ENCODE data around the gene SLC28A1.

DNA sequence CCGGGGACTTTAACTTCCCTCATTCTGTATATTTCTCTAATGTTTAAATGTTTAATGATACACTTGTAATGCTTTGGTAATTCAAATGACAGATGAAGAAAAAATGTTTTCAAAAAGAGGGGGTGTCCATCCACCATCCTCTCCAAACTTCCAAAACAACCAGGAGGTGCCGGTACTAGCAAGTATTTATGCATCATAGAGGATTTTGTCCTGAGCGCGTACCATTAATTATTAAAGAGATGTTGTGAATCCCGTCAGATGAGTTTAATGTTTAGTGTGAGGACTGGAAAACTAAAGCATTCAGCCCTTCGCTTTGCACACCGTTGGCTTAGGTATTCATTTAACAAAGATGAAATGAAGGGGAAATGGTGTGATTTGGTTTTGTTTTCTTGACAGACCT, 1.3 kb downstream of the SLC28A1 start:
- TF ChIP-seq, protein P1, sequence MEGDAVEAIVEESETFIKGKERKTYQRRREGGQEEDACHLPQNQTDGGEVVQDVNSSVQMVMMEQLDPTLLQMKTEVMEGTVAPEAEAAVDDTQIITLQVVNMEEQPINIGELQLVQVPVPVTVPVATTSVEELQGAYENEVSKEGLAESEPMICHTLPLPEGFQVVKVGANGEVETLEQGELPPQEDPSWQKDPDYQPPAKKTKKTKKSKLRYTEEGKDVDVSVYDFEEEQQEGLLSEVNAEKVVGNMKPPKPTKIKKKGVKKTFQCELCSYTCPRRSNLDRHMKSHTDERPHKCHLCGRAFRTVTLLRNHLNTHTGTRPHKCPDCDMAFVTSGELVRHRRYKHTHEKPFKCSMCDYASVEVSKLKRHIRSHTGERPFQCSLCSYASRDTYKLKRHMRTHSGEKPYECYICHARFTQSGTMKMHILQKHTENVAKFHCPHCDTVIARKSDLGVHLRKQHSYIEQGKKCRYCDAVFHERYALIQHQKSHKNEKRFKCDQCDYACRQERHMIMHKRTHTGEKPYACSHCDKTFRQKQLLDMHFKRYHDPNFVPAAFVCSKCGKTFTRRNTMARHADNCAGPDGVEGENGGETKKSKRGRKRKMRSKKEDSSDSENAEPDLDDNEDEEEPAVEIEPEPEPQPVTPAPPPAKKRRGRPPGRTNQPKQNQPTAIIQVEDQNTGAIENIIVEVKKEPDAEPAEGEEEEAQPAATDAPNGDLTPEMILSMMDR (conservative IDR thresholded peaks at IDR 0.05; ENCODE audit: low read depth, low read length): no peak
- TF ChIP-seq, protein P2, sequence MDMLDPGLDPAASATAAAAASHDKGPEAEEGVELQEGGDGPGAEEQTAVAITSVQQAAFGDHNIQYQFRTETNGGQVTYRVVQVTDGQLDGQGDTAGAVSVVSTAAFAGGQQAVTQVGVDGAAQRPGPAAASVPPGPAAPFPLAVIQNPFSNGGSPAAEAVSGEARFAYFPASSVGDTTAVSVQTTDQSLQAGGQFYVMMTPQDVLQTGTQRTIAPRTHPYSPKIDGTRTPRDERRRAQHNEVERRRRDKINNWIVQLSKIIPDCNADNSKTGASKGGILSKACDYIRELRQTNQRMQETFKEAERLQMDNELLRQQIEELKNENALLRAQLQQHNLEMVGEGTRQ (IDR thresholded peaks at IDR 0.05; ENCODE audit: low read depth, low read length): no peak
- TF ChIP-seq MXI1 (IDR thresholded peaks at IDR 0.05; ENCODE audit: borderline replicate concordance, low read depth, low read length): no peak
- no peak for TF ChIP-seq POLR2A (IDR thresholded peaks at IDR 0.05; ENCODE audit: low read depth, low read length)
- TF ChIP-seq CHD1 (IDR thresholded peaks at IDR 0.05; ENCODE audit: low read depth, low read length): no peak
- TF ChIP-seq RFX5 (IDR thresholded peaks at IDR 0.05; ENCODE audit: low read depth, low read length): no peak
- TF ChIP-seq BHLHE40 (IDR thresholded peaks at IDR 0.05; ENCODE audit: low read depth, low read length): no peak
- no peak for TF ChIP-seq CEBPB (IDR thresholded peaks at IDR 0.05; ENCODE audit: low read depth, low read length)
- no peak for TF ChIP-seq NFE2L2 (IDR thresholded peaks at IDR 0.05; ENCODE audit: low read depth, low read length)
- TF ChIP-seq MAFK (IDR thresholded peaks at IDR 0.05; ENCODE audit: low read depth, low read length): no peak
- TF ChIP-seq SMC3 (IDR thresholded peaks at IDR 0.05; ENCODE audit: low read depth, low read length): no peak
